SK-N-SH (cell line): Measurements from ENCODE around the gene NBEAL2. TPM values are rescaled to one million over a fixed set of nuclear protein-coding genes. Genes with fewer than 3 reads are reported as not detected.
"Not testable (repeated sequence)": the region's sequence is repeated elsewhere in the genome, so short reads cannot be mapped to it uniquely, and the experiment has no call there.

Source experiments
- CTCF ChIA-PET: fragments of 300-600, 350-600 bp; formaldehyde crosslinking; extraction: SDS; loops from one replicate; lab custom pipeline; 2021; lab: Yijun Ruan, JAX
- POLR2A ChIA-PET: fragments of 350-600 bp; sonication (Branson Sonifier 250); formaldehyde crosslinking; extraction: SDS; loops from one replicate; lab custom pipeline; 2020; ENCODE audit warnings: antibody characterized with exemption, inconsistent platforms; lab: Yijun Ruan, JAX
- DNase-seq: peaks from one replicate; pipeline ENCODE4 v3.0.0; 2012
- H2AFZ ChIP-seq: fragments of 200-600 bp; sonication (generic); 2 replicates; pipeline ENCODE4 v1.8.1; 2016; ENCODE audit warnings: antibody characterized with exemption, mild to moderate bottlenecking, low read depth
- H3F3A ChIP-seq: fragments of 200-600 bp; sonication (generic); replicated peaks from 2 replicates; pipeline ENCODE3; 2016; ENCODE audit warnings: antibody characterized with exemption, mild to moderate bottlenecking; ENCODE audit not compliant: insufficient read depth
- H3K27ac ChIP-seq, 2 experiments: fragments of 200-500 bp in 1 of 2; fragments of 200-600 bp in 1 of 2; sonication (Bioruptor generic) in 1 of 2; sonication (generic), shearing (Covaris generic) in 1 of 2; 2 replicates each; pipeline versions ENCODE4 v1.5.1 to v1.6.1; 2014 to 2016; ENCODE audit warnings: low read depth in 2 of 2, inconsistent platforms in 1 of 2, low read length in 1 of 2, mild to moderate bottlenecking in 1 of 2, mixed read lengths in 1 of 2
- H3K27me3 ChIP-seq: fragments of 200-600 bp; sonication (generic), shearing (Covaris generic); 2 replicates; pipeline ENCODE4 v1.6.1; 2016; ENCODE audit warnings: mixed run types; ENCODE audit not compliant: insufficient read depth
- H3K36me3 ChIP-seq, 2 experiments: fragments of 200-500 bp in 1 of 2; fragments of 200-600 bp in 1 of 2; sonication (Bioruptor generic) in 1 of 2; sonication (generic) in 1 of 2; replicated peaks in 1 of 2; 2 replicates each; pipeline versions ENCODE3 to v1.5.1; 2014 to 2016; ENCODE audit warnings: low read length in 1 of 2, mild to moderate bottlenecking in 1 of 2; ENCODE audit not compliant: insufficient read depth in 2 of 2, control insufficient read depth in 1 of 2
- H3K4me1 ChIP-seq, 2 experiments: fragments of 200-500 bp in 1 of 2; fragments of 200-600 bp in 1 of 2; sonication (Bioruptor generic) in 1 of 2; sonication (generic), shearing (Covaris generic) in 1 of 2; 2 replicates each; pipeline versions ENCODE4 v1.5.1 to v1.6.1; 2014 to 2016; ENCODE audit warnings: low read depth in 1 of 2, low read length in 1 of 2, mixed run types in 1 of 2; ENCODE audit not compliant: insufficient read depth in 2 of 2, control insufficient read depth in 1 of 2
- H3K4me2 ChIP-seq: fragments of 200-600 bp; sonication (generic), shearing (Covaris generic); 2 replicates; pipeline ENCODE4 v1.6.1; 2017; ENCODE audit warnings: mixed run types
- H3K4me3 ChIP-seq, 2 experiments: fragments of 200-500 bp in 1 of 2; fragments of 200-600 bp in 1 of 2; sonication (Bioruptor generic) in 1 of 2; sonication (generic), shearing (Covaris generic) in 1 of 2; 2 replicates each; pipeline versions ENCODE4 v1.5.1 to v1.8.1; 2014 to 2016; ENCODE audit warnings: low read depth in 2 of 2, inconsistent platforms in 1 of 2, low read length in 1 of 2, mild to moderate bottlenecking in 1 of 2, mixed read lengths in 1 of 2, moderate library complexity in 1 of 2
- H3K79me2 ChIP-seq: fragments of 200-600 bp; sonication (generic); 2 replicates; pipeline ENCODE4 v1.8.1; 2017; ENCODE audit warnings: mild to moderate bottlenecking; ENCODE audit not compliant: insufficient read depth
- H3K9ac ChIP-seq: fragments of 200-600 bp; sonication (generic); 2 replicates; pipeline ENCODE4 v1.6.1; 2017; ENCODE audit warnings: mixed run types
- H3K9me2 ChIP-seq: fragments of 200-600 bp; sonication (generic); 2 replicates; pipeline ENCODE4 v1.6.1; 2017; ENCODE audit warnings: mixed run types
- H3K9me3 ChIP-seq: fragments of 200-600 bp; sonication (generic); 2 replicates; pipeline ENCODE4 v1.6.1; 2017; ENCODE audit warnings: mixed run types, mild to moderate bottlenecking, moderate library complexity
- H4K20me1 ChIP-seq: fragments of 200-600 bp; sonication (generic); 2 replicates; pipeline ENCODE4 v1.6.1; 2017; ENCODE audit warnings: mild to moderate bottlenecking, mixed run types; ENCODE audit not compliant: insufficient read depth
- CHD2 ChIP-seq: fragments of 150-350 bp; IDR thresholded peaks from 2 replicates; pipeline ENCODE4 v1.6.1; 2018; ENCODE audit warnings: low read length; ENCODE audit not compliant: partially characterized antibody
- ELF1 ChIP-seq: IDR thresholded peaks from 2 replicates; pipeline ENCODE4 v1.4.0; 2012
- EP300 ChIP-seq, 2 experiments: IDR thresholded peaks; 2 replicates each; pipeline versions ENCODE4 v1.4.0 to v1.6.1; 2012; ENCODE audit warnings: borderline replicate concordance in 1 of 2, low read depth in 1 of 2, low read length in 1 of 2
- FOXJ3 ChIP-seq: sonication (generic); formaldehyde crosslinking; IDR thresholded peaks from 2 replicates; pipeline ENCODE4 v1.5.1; 2020; ENCODE audit warnings: mild to moderate bottlenecking, missing genetic modification reagents
- JUND ChIP-seq: IDR thresholded peaks from 2 replicates; pipeline ENCODE4 v1.4.0; 2012
- MXI1 ChIP-seq: IDR thresholded peaks from 2 replicates; pipeline ENCODE4 v1.6.1; 2012; ENCODE audit warnings: mild to moderate bottlenecking, low read depth, low read length, improper control_type of control experiment
- NFIC ChIP-seq: IDR thresholded peaks from 2 replicates; pipeline ENCODE4 v1.4.0; 2012; ENCODE audit warnings: borderline replicate concordance
- NRF1 ChIP-seq: IDR thresholded peaks from 2 replicates; pipeline ENCODE4 v1.6.1; 2012; ENCODE audit warnings: low read depth, mild to moderate bottlenecking, low read length
- RAD21 ChIP-seq: IDR thresholded peaks from 2 replicates; pipeline ENCODE4 v1.6.1; 2012; ENCODE audit warnings: mild to moderate bottlenecking, low read length
- RCOR1 ChIP-seq: fragments of 150-350 bp; IDR thresholded peaks from 2 replicates; pipeline ENCODE4 v1.6.1; 2017; ENCODE audit warnings: antibody characterized with exemption, low read length
- RFX5 ChIP-seq: IDR thresholded peaks from 2 replicates; pipeline ENCODE4 v1.6.1; 2012; ENCODE audit warnings: mild to moderate bottlenecking, improper control_type of control experiment, low read length
- SMC3 ChIP-seq: IDR thresholded peaks from 2 replicates; pipeline ENCODE4 v1.6.1; 2012; ENCODE audit warnings: low read depth, low read length, improper control_type of control experiment
- TAF1 ChIP-seq: IDR thresholded peaks from 2 replicates; pipeline ENCODE4 v1.6.1; 2012; ENCODE audit warnings: low read depth, mild to moderate bottlenecking, low read length, moderate library complexity, borderline replicate concordance
- WGBS: methylation state at CpG from one replicate; pipeline ENCODE4 v1.1.6; 2017; ENCODE audit warnings: low lambda C conversion rate; 5-methylcytosine and 5-hydroxymethylcytosine counted together
- polyA plus RNA-seq, 3 experiments: library from polyadenylated mRNA; depleted of rRNA; stranded (reverse); fragments of >200 nt; gene quantifications; 2 replicates each; pipeline ENCODE4 v1.2.3, GENCODE V29; 2012
- TF ChIP-seq, protein P1 (sequence below): IDR thresholded peaks from 2 replicates; pipeline ENCODE4 v1.6.1; 2012; ENCODE audit warnings: mild to moderate bottlenecking, low read depth, low read length, moderate library complexity
- TF ChIP-seq, protein P2 (sequence below): fragments of 200-600 bp; sonication (generic); IDR thresholded peaks from 2 replicates; pipeline ENCODE4 v1.6.1; 2017; ENCODE audit warnings: antibody characterized with exemption, mild to moderate bottlenecking, moderate library complexity
- TF ChIP-seq, protein P3 (sequence below): IDR thresholded peaks from 2 replicates; pipeline ENCODE4 v1.4.0; 2012; ENCODE audit warnings: low read depth

NBEAL2 gene
- polyA plus RNA-seq, 1 of the 3 experiments (the other 2 are of a cell fraction): 20.3 TPM

DNA sequence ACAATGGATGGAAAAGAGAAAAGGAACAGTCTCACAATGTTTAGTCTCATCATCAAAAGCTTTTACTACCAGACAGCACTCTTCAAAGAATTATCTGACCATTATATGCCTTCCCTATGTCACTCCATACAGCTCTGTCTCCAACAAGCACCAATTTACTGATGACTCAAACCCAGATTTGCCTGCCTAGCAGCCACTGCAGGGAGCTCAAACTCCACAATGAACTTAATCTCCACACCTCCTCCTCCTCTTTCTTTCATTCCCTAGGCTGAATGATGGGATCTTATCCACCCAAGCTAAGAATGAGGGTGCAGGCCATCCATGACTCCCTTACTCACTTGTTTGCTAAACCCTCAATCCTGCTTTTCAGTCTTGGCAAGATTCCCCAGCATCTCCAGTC lies 45.5 kb downstream of the NBEAL2 start:
- ChIA-PET POLR2A (interaction anchor here (0.6 kb wide), 1 partner anchor 11 kb away, joined by 3 read pairs; no protein-coding TSS in a partner anchor), CTCF (interaction anchor here (0.9 to 1.2 kb wide), 2 partner anchors 14 to 158 kb away, joined by 3 read pairs; no protein-coding TSS in a partner anchor)
- H3K27me3 ChIP-seq: no peaks in the 10 kb centered on the region
- H3K9me3 ChIP-seq: no peaks in the 10 kb centered on the region
- no peaks in the 10 kb centered on the region for H3K9me2 ChIP-seq
- peaks cover 0 to 3% of the 10 kb centered on the region in 2 experiments; a peak in 1 of 4 replicates for H3K4me1 ChIP-seq
- peaks cover 13 to 26% of the 10 kb centered on the region in 2 experiments for H3K36me3 ChIP-seq
- no peak overlapping the region for H3K27ac ChIP-seq
- peaks cover 3% of the 10 kb centered on the region for H3F3A ChIP-seq
- no peak overlapping the region for H3K9ac ChIP-seq
- no peak for DNase-seq
- H4K20me1 ChIP-seq: peaks cover 25% of the 10 kb centered on the region
- no peak overlapping the region for H3K4me3 ChIP-seq
- no peak for TF ChIP-seq SMC3
- no peak for TF ChIP-seq RAD21
- TF ChIP-seq RCOR1: no peak
- TF ChIP-seq RFX5: no peak
- TF ChIP-seq, protein P1, sequence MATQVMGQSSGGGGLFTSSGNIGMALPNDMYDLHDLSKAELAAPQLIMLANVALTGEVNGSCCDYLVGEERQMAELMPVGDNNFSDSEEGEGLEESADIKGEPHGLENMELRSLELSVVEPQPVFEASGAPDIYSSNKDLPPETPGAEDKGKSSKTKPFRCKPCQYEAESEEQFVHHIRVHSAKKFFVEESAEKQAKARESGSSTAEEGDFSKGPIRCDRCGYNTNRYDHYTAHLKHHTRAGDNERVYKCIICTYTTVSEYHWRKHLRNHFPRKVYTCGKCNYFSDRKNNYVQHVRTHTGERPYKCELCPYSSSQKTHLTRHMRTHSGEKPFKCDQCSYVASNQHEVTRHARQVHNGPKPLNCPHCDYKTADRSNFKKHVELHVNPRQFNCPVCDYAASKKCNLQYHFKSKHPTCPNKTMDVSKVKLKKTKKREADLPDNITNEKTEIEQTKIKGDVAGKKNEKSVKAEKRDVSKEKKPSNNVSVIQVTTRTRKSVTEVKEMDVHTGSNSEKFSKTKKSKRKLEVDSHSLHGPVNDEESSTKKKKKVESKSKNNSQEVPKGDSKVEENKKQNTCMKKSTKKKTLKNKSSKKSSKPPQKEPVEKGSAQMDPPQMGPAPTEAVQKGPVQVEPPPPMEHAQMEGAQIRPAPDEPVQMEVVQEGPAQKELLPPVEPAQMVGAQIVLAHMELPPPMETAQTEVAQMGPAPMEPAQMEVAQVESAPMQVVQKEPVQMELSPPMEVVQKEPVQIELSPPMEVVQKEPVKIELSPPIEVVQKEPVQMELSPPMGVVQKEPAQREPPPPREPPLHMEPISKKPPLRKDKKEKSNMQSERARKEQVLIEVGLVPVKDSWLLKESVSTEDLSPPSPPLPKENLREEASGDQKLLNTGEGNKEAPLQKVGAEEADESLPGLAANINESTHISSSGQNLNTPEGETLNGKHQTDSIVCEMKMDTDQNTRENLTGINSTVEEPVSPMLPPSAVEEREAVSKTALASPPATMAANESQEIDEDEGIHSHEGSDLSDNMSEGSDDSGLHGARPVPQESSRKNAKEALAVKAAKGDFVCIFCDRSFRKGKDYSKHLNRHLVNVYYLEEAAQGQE: no peak
- TF ChIP-seq NRF1: no peak
- TF ChIP-seq, protein P2, sequence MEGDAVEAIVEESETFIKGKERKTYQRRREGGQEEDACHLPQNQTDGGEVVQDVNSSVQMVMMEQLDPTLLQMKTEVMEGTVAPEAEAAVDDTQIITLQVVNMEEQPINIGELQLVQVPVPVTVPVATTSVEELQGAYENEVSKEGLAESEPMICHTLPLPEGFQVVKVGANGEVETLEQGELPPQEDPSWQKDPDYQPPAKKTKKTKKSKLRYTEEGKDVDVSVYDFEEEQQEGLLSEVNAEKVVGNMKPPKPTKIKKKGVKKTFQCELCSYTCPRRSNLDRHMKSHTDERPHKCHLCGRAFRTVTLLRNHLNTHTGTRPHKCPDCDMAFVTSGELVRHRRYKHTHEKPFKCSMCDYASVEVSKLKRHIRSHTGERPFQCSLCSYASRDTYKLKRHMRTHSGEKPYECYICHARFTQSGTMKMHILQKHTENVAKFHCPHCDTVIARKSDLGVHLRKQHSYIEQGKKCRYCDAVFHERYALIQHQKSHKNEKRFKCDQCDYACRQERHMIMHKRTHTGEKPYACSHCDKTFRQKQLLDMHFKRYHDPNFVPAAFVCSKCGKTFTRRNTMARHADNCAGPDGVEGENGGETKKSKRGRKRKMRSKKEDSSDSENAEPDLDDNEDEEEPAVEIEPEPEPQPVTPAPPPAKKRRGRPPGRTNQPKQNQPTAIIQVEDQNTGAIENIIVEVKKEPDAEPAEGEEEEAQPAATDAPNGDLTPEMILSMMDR: no peak
- no peak for TF ChIP-seq TAF1
- no peak for TF ChIP-seq NFIC
- TF ChIP-seq, protein P3, sequence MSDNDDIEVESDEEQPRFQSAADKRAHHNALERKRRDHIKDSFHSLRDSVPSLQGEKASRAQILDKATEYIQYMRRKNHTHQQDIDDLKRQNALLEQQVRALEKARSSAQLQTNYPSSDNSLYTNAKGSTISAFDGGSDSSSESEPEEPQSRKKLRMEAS: no peak
- no peak for TF ChIP-seq CHD2
- TF ChIP-seq JUND: no peak
- TF ChIP-seq FOXJ3 (CRISPR knock-in tag): no peak
- no peak for TF ChIP-seq ELF1
- TF ChIP-seq EP300 (IDR thresholded peaks at IDR 0.05; ENCODE audit: borderline replicate concordance in 1 of 2, low read depth in 1 of 2, low read length in 1 of 2): no peak
- TF ChIP-seq MXI1: no peak
- H3K79me2 ChIP-seq: peaks cover 80% of the 10 kb centered on the region
- H2AFZ ChIP-seq: no peak overlapping the region
- no peak overlapping the region; the same call in 1 of the 2 replicates for H3K4me2 ChIP-seq

DNA sequence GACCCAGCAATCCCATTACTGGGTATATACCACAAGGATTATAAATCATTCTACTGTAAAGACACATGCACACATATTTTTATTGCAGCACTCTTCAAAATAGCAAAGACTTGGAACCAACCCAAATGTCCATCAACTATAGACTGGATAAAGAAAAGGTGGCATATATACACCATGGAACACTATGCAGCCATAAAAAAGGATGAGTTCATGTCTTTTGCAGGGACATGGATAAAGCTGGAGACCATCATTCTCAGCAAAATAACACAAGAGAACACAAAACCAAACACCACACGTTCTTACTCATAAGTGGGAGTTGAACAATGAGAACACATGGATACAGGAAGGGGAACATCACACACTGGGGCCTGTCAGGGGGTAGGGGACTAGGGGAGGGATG lies 47.0 kb downstream of the NBEAL2 start:
- H2AFZ ChIP-seq, H3K4me2 ChIP-seq, H3K27ac ChIP-seq, H3K4me3 ChIP-seq, H3K9ac ChIP-seq, H3K9me2 ChIP-seq, H3K9me3 ChIP-seq, H3K4me1 ChIP-seq, DNase-seq, POLR2A ChIA-PET, H3F3A ChIP-seq, CTCF ChIA-PET, H3K27me3 ChIP-seq: not testable (repeated sequence)
- 88% methylated on average over 1 of the region's 1 CpG for WGBS
- Histone ChIP-seq H3K79me2 (peaks cover 65% of the 10 kb centered on the region), H4K20me1 (peaks cover 21% of the 10 kb centered on the region), H3K36me3 (peaks cover 11 to 22% of the 10 kb centered on the region in 2 experiments)
